Measurements from ENCODE around the gene ECI1. TPM values are rescaled to one million over a fixed set of nuclear protein-coding genes. Genes with fewer than 3 reads are reported as not detected.
A peak's percentile ranks its signal among the peaks of the same experiment; 100 is the strongest.

Gene ECI1
- total RNA-seq, 1 experiment from 2014 or later = 36.5 TPM

- no peak for DNase-seq (ENCODE audit: low read depth)
Measured at GRCh38 chr16:2233046-2233775, 18.2 kb downstream of the ECI1 start.

GRCh38 chr16:2232094-2232990 lies 19.0 kb downstream of the ECI1 start:
- no peak for DNase-seq (ENCODE audit: low read depth)

GRCh38 chr16:2231016-2231931 lies 20.1 kb downstream of the ECI1 start:
- no peak for DNase-seq (ENCODE audit: low read depth)

- no peak for DNase-seq (ENCODE audit: low read depth)
Measured at GRCh38 chr16:2230376-2230775, 21.0 kb downstream of the ECI1 start.

- DNase-seq (ENCODE audit: low read depth) = no peak
Measured at GRCh38 chr16:2229632-2230250, 21.6 kb downstream of the ECI1 start.

- DNase-seq (ENCODE audit: low read depth) = no peak
Measured at GRCh38 chr16:2229091-2229490, 22.3 kb downstream of the ECI1 start.

- no peak for DNase-seq (ENCODE audit: low read depth)
Measured at GRCh38 chr16:2228161-2228824, 23.1 kb downstream of the ECI1 start.

GRCh38 chr16:2226918-2227317 lies 24.5 kb downstream of the ECI1 start:
- no peak for DNase-seq (ENCODE audit: low read depth)

GRCh38 chr16:2226245-2226793 lies 25.1 kb downstream of the ECI1 start:
- DNase-seq (ENCODE audit: low read depth) = no peak

- peak; percentile 57 for DNase-seq (ENCODE audit: low read depth)
Measured at GRCh38 chr16:2223942-2224486, 27.4 kb downstream of the ECI1 start.

- peak; percentile 99 for DNase-seq (ENCODE audit: low read depth)
Measured at GRCh38 chr16:2223221-2223941, 28.0 kb downstream of the ECI1 start, which contains the start of gene E4F1. TSS of gene E4F1 (plus strand) at chr16:2223591. CDS start at chr16:2223614, 23 bp downstream.

GRCh38 chr16:2216330-2216729 lies 35.1 kb downstream of the ECI1 start:
- DNase-seq (ENCODE audit: low read depth) = no peak

- no peak for DNase-seq (ENCODE audit: low read depth)
Measured at GRCh38 chr16:2214719-2214968, 36.7 kb downstream of the ECI1 start, which contains the start of gene PGP. TSS of gene PGP (minus strand) at chr16:2214840. CDS start at chr16:2214777, 63 bp downstream.

- DNase-seq (ENCODE audit: low read depth) = no peak
Measured at GRCh38 chr16:2213817-2214718, 37.3 kb downstream of the ECI1 start.

- no peak for DNase-seq (ENCODE audit: low read depth)
Measured at GRCh38 chr16:2212362-2213324, 38.7 kb downstream of the ECI1 start.

- DNase-seq (ENCODE audit: low read depth) = no peak
Measured at GRCh38 chr16:2211923-2212347, 39.5 kb downstream of the ECI1 start.
